ENCODE measurements around the gene NEAT1. TPM values are rescaled to one million over a fixed set of nuclear protein-coding genes. Genes with fewer than 3 reads are reported as not detected.

NEAT1 gene
- total and polyA plus RNA-seq, 9 of the 15 experiments (the other 6 are each of a cell fraction or from before 2014, with no cell fraction given): 20.1 to 389 (median 62.8) TPM

DNA sequence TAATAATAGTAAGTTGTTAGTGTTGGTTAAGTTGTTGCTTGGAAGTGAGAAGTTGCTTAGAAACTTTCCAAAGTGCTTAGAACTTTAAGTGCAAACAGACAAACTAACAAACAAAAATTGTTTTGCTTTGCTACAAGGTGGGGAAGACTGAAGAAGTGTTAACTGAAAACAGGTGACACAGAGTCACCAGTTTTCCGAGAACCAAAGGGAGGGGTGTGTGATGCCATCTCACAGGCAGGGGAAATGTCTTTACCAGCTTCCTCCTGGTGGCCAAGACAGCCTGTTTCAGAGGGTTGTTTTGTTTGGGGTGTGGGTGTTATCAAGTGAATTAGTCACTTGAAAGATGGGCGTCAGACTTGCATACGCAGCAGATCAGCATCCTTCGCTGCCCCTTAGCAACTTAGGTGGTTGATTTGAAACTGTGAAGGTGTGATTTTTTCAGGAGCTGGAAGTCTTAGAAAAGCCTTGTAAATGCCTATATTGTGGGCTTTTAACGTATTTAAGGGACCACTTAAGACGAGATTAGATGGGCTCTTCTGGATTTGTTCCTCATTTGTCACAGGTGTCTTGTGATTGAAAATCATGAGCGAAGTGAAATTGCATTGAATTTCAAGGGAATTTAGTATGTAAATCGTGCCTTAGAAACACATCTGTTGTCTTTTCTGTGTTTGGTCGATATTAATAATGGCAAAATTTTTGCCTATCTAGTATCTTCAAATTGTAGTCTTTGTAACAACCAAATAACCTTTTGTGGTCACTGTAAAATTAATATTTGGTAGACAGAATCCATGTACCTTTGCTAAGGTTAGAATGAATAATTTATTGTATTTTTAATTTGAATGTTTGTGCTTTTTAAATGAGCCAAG is 2.7 kb downstream of the NEAT1 start (continued):
- TF ChIP-seq, protein P1, sequence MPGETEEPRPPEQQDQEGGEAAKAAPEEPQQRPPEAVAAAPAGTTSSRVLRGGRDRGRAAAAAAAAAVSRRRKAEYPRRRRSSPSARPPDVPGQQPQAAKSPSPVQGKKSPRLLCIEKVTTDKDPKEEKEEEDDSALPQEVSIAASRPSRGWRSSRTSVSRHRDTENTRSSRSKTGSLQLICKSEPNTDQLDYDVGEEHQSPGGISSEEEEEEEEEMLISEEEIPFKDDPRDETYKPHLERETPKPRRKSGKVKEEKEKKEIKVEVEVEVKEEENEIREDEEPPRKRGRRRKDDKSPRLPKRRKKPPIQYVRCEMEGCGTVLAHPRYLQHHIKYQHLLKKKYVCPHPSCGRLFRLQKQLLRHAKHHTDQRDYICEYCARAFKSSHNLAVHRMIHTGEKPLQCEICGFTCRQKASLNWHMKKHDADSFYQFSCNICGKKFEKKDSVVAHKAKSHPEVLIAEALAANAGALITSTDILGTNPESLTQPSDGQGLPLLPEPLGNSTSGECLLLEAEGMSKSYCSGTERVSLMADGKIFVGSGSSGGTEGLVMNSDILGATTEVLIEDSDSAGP (CRISPR knock-in tag; IDR thresholded peaks at IDR 0.05): no peak
- TF ChIP-seq, protein P2, sequence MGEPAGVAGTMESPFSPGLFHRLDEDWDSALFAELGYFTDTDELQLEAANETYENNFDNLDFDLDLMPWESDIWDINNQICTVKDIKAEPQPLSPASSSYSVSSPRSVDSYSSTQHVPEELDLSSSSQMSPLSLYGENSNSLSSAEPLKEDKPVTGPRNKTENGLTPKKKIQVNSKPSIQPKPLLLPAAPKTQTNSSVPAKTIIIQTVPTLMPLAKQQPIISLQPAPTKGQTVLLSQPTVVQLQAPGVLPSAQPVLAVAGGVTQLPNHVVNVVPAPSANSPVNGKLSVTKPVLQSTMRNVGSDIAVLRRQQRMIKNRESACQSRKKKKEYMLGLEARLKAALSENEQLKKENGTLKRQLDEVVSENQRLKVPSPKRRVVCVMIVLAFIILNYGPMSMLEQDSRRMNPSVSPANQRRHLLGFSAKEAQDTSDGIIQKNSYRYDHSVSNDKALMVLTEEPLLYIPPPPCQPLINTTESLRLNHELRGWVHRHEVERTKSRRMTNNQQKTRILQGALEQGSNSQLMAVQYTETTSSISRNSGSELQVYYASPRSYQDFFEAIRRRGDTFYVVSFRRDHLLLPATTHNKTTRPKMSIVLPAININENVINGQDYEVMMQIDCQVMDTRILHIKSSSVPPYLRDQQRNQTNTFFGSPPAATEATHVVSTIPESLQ (CRISPR knock-in tag; IDR thresholded peaks at IDR 0.05): no peak
- TF ChIP-seq XRCC4 (IDR thresholded peaks at IDR 0.05; ENCODE audit: extremely low read depth, insufficient read depth, insufficient read length) (no peak), TBL1XR1 (IDR thresholded peaks at IDR 0.05; ENCODE audit: low read length in 2 of 2) (peak in 1 of 2 experiments; percentile 40; a peak in 3 of 4 replicates), RUNX1 (IDR thresholded peaks at IDR 0.05; ENCODE audit: low read depth) (no peak), SLC30A9 (CRISPR knock-in tag; IDR thresholded peaks at IDR 0.05) (no peak), SIN3A (IDR thresholded peaks at IDR 0.05; ENCODE audit: borderline replicate concordance in 2 of 2, control insufficient read depth in 1 of 2, low read depth in 2 of 2, low read length in 2 of 2) (no peak; a peak in 1 of 4 replicates)
- TF ChIP-seq, protein P3, sequence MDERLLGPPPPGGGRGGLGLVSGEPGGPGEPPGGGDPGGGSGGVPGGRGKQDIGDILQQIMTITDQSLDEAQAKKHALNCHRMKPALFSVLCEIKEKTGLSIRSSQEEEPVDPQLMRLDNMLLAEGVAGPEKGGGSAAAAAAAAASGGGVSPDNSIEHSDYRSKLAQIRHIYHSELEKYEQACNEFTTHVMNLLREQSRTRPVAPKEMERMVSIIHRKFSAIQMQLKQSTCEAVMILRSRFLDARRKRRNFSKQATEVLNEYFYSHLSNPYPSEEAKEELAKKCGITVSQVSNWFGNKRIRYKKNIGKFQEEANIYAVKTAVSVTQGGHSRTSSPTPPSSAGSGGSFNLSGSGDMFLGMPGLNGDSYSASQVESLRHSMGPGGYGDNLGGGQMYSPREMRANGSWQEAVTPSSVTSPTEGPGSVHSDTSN (CRISPR knock-in tag; IDR thresholded peaks at IDR 0.05; ENCODE audit: low read depth): no peak
- TF ChIP-seq, protein P3 (tag; conservative IDR thresholded peaks at IDR 0.05; ENCODE audit: low read depth): no peak; the same call in 1 of the 2 replicates
- TF ChIP-seq, protein P4, sequence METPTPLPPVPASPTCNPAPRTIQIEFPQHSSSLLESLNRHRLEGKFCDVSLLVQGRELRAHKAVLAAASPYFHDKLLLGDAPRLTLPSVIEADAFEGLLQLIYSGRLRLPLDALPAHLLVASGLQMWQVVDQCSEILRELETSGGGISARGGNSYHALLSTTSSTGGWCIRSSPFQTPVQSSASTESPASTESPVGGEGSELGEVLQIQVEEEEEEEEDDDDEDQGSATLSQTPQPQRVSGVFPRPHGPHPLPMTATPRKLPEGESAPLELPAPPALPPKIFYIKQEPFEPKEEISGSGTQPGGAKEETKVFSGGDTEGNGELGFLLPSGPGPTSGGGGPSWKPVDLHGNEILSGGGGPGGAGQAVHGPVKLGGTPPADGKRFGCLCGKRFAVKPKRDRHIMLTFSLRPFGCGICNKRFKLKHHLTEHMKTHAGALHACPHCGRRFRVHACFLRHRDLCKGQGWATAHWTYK (CRISPR knock-in tag; IDR thresholded peaks at IDR 0.05): no peak; the same call in none of the 2 replicates
- TF ChIP-seq, protein P5, sequence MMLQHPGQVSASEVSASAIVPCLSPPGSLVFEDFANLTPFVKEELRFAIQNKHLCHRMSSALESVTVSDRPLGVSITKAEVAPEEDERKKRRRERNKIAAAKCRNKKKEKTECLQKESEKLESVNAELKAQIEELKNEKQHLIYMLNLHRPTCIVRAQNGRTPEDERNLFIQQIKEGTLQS (IDR thresholded peaks at IDR 0.05): no peak
- TF ChIP-seq, protein P5 (CRISPR knock-in tag; conservative IDR thresholded peaks at IDR 0.05): peak; percentile 34; the same call in 1 of the 2 replicates
- TF ChIP-seq, protein P6, sequence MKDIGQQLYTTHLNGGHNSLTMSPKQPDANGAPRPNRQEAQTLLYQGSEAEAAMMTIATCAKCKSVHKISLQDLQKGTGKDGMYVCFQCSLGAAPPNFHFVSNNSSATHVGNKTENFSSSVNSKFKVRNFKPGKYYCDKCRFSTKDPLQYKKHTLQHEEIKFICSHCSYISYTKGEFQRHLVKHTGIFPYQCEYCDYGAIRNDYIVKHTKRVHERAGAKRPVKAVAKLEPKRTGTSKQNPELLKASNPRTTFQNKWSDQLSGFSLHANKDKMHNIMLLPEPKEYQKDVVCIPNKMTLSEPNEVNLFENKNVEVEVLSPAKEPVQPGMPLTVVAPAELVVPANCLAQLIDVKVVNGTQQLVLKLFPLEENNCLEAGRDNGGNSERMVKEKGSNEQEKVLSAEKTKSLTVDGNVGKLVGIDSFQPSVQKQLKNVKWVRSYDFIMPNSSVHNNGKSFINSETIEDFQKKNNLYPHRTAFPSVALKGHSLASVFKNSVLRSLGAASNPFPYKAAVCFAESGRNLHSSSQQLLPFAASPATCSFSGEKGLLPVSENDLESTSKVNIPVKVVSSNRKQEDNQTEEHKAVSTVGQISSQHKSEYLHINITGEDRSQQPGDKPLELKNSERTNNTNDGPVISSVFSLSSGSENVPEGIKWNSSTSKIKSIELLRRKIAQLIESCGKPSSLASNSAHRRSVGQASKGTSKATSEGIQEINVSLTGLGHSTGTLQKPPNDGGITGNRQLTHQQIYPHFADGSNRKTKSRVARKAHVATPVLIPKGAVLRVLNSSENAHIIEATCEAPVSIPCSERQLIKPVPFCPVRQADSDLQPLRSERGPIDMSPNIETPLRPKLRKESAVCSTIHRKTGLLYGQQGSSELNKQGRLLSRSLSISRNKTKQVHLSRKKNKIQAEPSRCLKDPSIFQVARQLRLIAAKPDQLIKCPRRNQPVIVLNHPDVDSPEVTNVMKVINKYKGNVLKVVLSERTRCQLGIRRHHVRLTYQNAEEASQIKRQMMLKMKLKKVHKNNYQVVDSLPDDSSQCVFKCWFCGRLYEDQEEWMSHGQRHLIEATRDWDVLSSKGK (CRISPR knock-in tag; IDR thresholded peaks at IDR 0.05): no peak

Measured in K562 (cell line).